Colonic mucosa (tissue), 4 donors: Measurements from ENCODE around the gene ZNF300. TPM values are rescaled to one million over a fixed set of nuclear protein-coding genes. Genes with fewer than 3 reads are reported as not detected.

Experiments used
- DNase-seq: peaks from one replicate; pipeline ENCODE4 v3.0.0-alpha.2; 2020
- H3K27ac ChIP-seq: fragments of 200-600 bp; one replicate; pipeline ENCODE4 v1.8.0; 2021
- H3K27me3 ChIP-seq: fragments of 200-600 bp; one replicate; pipeline ENCODE4 v1.8.0; 2021
- H3K36me3 ChIP-seq: fragments of 200-600 bp; one replicate; pipeline ENCODE4 v1.8.0; 2021
- H3K4me1 ChIP-seq: fragments of 200-600 bp; one replicate; pipeline ENCODE4 v1.8.0; 2021; ENCODE audit warnings: mild to moderate bottlenecking
- H3K4me3 ChIP-seq: fragments of 200-600 bp; one replicate; pipeline ENCODE4 v1.8.0; 2021
- H3K9ac ChIP-seq, 2 donors: one replicate each; pipeline ENCODE4 v1.7.0; 2013; ENCODE audit warnings: control low read depth in 2 of 2, low read depth in 2 of 2, low read length in 2 of 2
- H3K9me3 ChIP-seq: fragments of 200-600 bp; one replicate; pipeline ENCODE4 v1.8.0; 2021
- intact Hi-C: fragments of 100-400 bp; cut with DNase I; formaldehyde crosslinking; loops from one replicate; pipeline ENCODE4 v1.14.1; 2022
- total RNA-seq, 2 donors: library from RNA; stranded (reverse); fragmentation: NEBNext Ultra II Directional in 1 of 2; extraction: Animal tissue kit (Norgen Biotek cat#: 25700) in 1 of 2; gene quantifications; one replicate each; pipeline ENCODE4 v1.2.1, GENCODE V29; 2021
- TF ChIP-seq, protein P1 (sequence below): fragments of 200-600 bp; IDR thresholded peaks from one replicate; pipeline ENCODE4 v1.8.0; 2022; ENCODE audit warnings: antibody characterized with exemption, mild to moderate bottlenecking
- donor health status: healthy.
- donor health status: DM: no; HTN: no; CAD: no.
- donor health status: DM: no; HTN: no; CAD: no.

ZNF300 gene
- total RNA-seq, result 1 to 10 TPM; 2.7 to 3.0 TPM

DNA sequence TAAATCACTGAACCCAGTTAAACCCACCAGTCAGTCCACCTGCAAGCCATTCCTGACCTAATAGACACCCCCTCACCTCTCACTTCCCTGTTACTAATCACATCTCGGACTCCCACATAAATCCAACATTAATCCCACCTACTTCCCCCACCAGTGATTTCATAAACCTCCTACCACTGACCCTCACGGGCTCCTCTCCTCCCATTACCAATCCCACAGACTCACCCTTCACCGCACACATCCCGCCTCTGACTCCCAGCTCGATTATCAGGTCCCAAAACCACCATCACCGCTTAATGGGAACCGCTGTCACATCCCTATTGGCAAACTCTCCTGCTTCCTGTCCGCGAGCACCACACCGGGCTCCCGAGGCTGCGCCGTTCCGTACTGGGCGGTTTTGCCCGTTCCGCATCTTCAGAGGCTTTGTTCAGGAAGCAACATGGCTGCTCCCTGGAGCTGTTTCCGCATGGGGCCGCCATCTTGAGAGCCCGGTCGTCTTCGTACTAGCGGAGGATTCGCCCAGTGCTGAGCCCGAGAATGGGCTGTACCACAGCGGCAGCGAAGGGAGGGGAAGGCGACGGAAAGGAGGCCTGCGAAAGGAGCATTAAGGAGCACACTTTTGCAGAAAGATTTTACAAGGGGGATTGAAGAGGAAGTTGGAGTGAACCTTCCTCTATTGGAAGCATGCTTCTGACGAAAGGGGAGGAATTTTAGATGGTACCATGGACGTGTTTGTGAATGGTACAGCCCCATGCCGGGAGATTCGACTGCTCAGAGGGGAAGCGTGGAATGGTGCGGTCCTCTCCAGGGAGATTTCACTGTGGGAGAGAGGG lies at the start of gene ZNF300:
TSS of gene ZNF300 (minus strand) at position 502 of the 833 bp plus-strand sequence. CDS start 1,825 bp downstream, outside the sequence.
- H3K27me3 ChIP-seq, result no peaks in the 10 kb centered on the region
- no peaks in the 10 kb centered on the region for H3K9me3 ChIP-seq
- TF ChIP-seq, protein P1, sequence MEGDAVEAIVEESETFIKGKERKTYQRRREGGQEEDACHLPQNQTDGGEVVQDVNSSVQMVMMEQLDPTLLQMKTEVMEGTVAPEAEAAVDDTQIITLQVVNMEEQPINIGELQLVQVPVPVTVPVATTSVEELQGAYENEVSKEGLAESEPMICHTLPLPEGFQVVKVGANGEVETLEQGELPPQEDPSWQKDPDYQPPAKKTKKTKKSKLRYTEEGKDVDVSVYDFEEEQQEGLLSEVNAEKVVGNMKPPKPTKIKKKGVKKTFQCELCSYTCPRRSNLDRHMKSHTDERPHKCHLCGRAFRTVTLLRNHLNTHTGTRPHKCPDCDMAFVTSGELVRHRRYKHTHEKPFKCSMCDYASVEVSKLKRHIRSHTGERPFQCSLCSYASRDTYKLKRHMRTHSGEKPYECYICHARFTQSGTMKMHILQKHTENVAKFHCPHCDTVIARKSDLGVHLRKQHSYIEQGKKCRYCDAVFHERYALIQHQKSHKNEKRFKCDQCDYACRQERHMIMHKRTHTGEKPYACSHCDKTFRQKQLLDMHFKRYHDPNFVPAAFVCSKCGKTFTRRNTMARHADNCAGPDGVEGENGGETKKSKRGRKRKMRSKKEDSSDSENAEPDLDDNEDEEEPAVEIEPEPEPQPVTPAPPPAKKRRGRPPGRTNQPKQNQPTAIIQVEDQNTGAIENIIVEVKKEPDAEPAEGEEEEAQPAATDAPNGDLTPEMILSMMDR, result no peak
- H3K36me3 ChIP-seq, result no peaks in the 10 kb centered on the region
- H3K4me3 ChIP-seq, result peak within 1 kb of the TSS; percentile 40
- peak; percentile 87 for DNase-seq
- H3K9ac ChIP-seq, result peak within 1 kb of the TSS in 1 of 2 donors; percentile 16
- peak within 1 kb of the TSS; percentile 31 for H3K27ac ChIP-seq
- intact Hi-C loops, result no loop called here
- H3K4me1 ChIP-seq, result no peaks in the 10 kb centered on the region

DNA sequence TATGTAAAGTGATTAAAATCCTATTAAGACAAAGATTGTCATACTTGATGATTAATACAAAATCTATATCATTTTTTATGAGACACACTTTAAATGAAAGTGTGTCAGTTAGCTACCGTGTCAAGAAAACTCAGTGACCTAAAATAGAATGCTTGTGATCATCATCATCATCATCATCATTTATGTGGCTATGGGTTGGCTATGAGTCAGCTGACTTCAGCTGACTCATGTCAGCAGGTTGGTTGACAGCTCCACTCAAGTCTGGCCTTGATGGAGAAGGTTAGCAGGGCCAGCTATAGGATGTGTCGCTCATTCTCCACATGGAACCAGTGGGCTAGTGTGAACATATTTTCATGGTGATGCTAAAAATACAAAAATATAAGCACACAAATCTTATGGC lies 43.8 kb upstream of the ZNF300 start:
- Histone ChIP-seq H3K4me1 (no peaks in the 10 kb centered on the region), H3K9me3 (peaks cover 4% of the 10 kb centered on the region)

DNA sequence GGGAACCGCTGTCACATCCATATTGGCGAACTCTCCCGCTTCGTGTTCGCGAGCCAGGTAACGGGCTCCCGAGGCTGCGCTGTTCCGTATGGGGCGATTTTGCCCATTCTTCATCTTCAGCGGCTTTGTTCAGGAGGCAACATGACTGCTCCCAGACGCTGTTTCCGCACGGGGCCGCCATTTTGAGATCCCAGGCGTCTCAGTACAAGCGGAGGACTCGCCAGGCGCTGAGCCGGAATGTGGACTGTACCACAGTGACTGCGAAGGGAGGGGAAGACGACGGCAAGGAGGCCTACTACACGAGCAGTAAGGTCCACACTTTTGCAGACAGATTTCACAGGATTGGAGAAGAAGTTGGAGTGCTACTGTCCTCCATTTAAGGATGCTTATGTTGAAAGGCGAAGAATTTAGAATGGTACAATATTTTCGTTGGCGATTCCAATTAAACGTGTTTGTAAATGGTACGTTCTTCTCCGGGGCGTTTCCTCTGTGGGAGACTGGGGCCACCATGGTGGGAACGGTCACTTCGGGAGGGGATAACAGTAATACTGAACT lies 41.6 kb upstream of the ZNF300 start:
- H3K27ac ChIP-seq, result no peak overlapping the region
- intact Hi-C loops, result no loop called here
- H3K9ac ChIP-seq, result peak overlapping the region in 1 of 2 donors; percentile 37
- peak overlapping the region; percentile 23 for H3K4me3 ChIP-seq
- peaks cover 4% of the 10 kb centered on the region for H3K9me3 ChIP-seq
- DNase-seq, result peak; percentile 61
- no peaks in the 10 kb centered on the region for H3K4me1 ChIP-seq
- TF ChIP-seq, protein P1, result no peak
- H3K27me3 ChIP-seq, result no peaks in the 10 kb centered on the region
- H3K36me3 ChIP-seq, result no peaks in the 10 kb centered on the region

More for the DNA sequence above, 43.8 kb upstream of the ZNF300 start:
- no peaks in the 10 kb centered on the region for H3K36me3 ChIP-seq
- no peak overlapping the region for H3K4me3 ChIP-seq
- TF ChIP-seq, protein P1, result no peak
- intact Hi-C loops, result no loop called here
- no peak overlapping the region for H3K9ac ChIP-seq
- no peak for DNase-seq
- H3K27me3 ChIP-seq, result no peaks in the 10 kb centered on the region
- H3K27ac ChIP-seq, result no peak overlapping the region

DNA sequence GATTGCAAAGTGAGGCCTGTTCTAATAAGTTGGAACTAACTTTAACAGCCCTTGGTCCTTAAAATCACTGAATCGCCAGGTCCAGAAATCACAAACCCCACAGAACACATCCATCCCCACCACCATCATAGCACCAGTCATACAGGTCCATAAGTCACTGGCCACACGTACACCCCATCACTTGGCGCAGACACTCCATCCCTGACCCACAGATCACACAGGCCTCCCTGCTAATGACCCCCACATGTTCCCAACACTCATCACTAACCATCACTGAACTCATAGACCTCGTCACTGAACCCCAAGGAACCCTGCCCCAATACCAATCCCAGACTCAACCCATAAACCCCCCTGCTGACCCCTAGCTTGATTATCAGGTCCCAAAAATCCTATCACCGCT lies 41.2 kb upstream of the ZNF300 start:
- Histone ChIP-seq H3K27me3 (no peaks in the 10 kb centered on the region), H3K27ac (no peak overlapping the region), H3K36me3 (no peaks in the 10 kb centered on the region), H3K4me3 (peak overlapping the region; percentile 23), H3K9me3 (peaks cover 4% of the 10 kb centered on the region), H3K4me1 (no peaks in the 10 kb centered on the region), H3K9ac (peak overlapping the region in 1 of 2 donors; percentile 37)
- TF ChIP-seq, protein P1, result no peak
- intact Hi-C loops, result no loop called here
- DNase-seq, result no peak

DNA sequence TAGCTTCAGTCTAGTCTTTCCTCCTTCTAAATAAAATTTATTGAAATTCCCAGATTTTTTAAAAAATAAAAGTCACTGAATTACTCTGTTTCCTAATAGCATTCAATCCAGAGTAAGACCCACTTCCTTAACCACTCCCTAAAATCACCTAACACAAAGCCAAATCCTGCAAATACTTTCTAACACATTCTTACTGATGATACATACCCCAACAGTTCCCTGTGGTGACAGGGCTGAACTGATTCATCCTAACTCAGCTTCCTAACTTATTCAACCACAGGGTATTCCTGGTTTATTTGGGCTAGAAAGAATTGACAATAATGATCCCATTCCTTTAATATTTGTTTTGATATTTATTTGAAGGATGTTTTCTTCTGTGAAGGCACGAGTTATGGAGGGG lies 40.7 kb upstream of the ZNF300 start:
- Histone ChIP-seq H3K4me3 (no peak overlapping the region), H3K9me3 (peaks cover 4% of the 10 kb centered on the region), H3K27ac (no peak overlapping the region), H3K4me1 (no peaks in the 10 kb centered on the region), H3K36me3 (no peaks in the 10 kb centered on the region), H3K27me3 (no peaks in the 10 kb centered on the region), H3K9ac (no peak overlapping the region)
- intact Hi-C loops, result no loop called here
- TF ChIP-seq, protein P1, result no peak
- no peak for DNase-seq
